NCI-H2081 treated with DMSO at 0.1 percent for 48 hours (cell line): ENCODE data around the gene CAPZB.

Source experiments
- DNase-seq: peaks from one replicate; lab custom pipeline; 2025; lab: John Stamatoyannopoulos, UW

The CAPZB gene

GRCh38 chr1:19448491-19449439 lies 36.6 kb downstream of the CAPZB start:
- DNase-seq = no peak

- DNase-seq = no peak
These were observed 37.8 kb downstream of the CAPZB start for GRCh38 chr1:19447550-19447949.

- no peak for DNase-seq
These were observed 39.7 kb downstream of the CAPZB start for GRCh38 chr1:19445417-19446342.

DNA sequence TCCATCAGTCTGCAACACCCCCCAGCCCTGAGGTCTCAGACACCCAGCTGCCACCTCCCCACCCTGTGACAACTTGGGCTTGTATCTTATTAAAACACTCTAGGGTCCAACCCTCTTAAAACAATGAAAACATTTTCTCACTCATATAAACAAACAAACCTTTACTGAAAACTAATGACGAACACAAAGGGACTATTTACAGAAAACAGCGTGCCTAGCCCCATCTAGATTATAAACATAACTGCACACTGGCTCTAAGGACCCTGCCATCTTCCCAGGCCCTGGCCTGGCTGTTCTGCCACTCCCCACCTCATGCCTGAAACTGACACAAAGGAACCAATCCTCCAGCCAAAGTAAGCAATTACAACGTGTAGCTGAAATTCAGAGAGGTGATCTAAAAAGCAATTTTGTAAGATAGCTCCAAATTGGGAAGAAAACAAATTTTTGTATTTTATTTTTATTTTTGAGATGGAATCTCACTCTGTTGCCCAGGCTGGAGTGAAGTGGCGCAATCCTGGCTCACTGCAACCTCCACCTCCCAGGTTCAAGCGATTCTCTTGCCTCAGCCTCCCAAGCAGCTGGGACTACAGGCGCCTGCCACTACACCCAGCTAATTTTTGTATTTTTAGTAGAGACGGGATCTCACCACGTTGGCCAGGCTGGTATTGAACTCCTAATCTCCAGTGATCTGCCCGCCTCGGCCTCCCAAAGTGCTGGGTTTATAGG lies 40.9 kb downstream of the CAPZB start:
- DNase-seq = no peak

DNA sequence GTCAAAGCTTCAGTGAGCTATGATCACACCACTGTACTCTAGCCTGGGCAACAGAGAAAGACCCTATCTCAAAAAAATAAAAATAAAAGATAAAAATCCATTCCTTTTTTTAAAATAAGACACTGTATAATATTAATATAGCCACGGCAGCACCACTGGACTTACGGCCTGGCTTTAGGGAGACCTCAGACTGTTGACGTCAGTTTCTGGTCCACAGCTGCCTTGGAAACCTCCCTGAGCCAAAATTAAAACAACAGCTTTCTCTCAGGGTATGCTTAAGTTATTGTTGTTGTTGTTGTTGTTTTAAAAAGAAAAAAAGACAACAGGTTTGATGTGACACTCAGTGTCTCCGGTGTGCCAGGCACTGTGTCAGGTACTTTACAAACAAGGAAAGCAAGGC lies 42.0 kb downstream of the CAPZB start:
- DNase-seq = no peak

- no peak for DNase-seq
These were observed 42.9 kb downstream of the CAPZB start for GRCh38 chr1:19442154-19443096.

DNA sequence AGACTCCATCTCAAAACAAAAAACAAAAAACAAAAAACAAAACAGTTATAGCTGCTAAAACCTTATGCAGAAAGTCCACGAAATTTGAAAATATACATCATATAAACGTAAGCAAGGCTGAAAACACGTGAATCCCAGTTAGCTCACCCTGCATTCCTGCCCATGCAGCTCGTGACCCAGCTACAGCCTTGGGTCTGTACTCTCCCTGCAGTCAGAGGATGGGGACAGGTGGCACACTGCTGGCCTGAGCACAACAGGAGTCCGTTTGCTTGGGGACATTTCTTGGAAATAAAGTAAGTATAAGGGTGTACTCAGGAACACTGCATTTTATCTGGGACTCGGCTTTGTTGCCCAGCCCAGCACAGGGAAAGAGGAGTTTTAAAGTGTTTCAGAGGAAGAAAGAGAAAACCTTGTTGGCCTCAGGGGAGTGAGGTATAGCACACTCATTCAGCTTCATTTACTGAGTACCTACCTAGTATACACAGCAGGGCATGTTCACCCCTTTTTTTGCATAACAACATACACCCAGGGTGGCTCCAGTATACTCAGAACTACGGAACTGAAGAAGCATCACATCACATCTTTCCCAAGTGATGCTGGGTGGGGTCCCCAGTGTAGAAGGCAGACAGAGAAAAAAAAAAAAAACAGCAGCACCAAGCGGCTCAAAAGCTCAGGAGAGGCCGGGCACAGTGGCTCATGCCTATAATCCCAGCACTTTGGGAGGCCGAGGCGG lies 44.1 kb downstream of the CAPZB start:
- DNase-seq = no peak

DNA sequence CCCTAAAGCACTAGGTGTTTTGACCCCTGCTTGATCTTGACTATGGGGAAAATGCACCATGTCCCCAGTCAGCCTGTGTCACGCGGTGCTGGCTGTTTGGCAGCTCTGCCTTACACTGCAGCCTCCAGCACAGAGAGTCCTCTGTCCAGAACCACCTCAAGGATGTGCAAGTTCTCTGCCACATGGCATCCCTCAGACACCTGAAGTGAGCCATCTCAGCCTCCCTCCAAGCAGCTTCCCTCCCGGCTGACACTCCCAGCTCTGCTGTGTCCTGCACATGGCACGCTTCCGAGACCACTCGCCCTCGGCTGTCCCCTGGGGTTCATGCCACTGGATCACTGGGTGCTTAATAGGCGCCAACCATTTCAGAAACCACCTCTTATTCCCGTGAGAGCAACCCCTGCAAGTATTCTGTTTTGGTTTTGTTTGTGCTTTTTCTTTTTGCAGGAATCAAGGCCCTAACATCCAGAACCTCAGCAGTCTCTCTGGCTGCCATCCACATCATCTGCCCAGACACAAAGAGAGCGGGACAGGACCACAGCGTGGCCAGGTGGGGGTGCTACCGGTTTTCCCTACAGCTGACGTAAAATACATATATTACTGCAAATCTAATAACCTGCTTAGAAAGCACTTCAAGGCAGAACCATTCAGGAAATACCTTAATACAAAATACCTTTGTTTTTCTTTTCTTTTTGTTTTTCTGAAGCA lies 45.7 kb downstream of the CAPZB start:
- DNase-seq = no peak

DNA sequence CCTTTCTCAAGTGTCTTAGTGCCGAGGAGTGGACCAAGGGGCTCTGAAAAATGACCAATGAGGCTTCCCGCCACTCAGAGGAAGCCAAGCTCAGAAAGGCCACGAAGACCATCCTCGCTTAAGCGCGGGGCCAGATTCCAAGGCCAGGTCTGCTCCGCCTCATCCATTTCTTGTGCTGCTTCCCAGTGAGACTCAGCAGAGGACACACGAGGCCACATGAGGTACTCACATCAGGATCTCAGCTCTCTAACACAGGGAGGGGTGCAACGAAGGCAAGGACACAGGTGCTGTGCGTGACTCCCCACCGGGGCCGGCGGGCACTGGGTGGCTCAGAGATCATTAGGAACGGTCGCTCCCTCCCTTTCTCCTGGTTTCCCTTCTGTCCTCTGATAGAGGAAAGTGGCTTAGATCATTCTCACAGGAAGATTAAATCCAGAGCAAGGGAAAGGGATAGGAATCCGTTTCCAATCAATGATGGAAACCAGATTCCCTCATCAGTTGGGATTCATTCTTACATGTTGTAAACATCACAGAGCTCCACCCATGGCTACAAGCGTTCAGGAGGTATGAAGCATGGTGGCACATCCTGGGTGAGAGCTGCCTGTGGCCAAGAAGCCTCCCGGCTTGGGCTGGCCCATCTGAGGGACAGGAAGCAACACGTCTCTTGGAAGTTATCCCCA lies 46.7 kb downstream of the CAPZB start:
- no peak for DNase-seq

GRCh38 chr1:19437891-19438294 lies 47.4 kb downstream of the CAPZB start:
- DNase-seq = no peak

DNA sequence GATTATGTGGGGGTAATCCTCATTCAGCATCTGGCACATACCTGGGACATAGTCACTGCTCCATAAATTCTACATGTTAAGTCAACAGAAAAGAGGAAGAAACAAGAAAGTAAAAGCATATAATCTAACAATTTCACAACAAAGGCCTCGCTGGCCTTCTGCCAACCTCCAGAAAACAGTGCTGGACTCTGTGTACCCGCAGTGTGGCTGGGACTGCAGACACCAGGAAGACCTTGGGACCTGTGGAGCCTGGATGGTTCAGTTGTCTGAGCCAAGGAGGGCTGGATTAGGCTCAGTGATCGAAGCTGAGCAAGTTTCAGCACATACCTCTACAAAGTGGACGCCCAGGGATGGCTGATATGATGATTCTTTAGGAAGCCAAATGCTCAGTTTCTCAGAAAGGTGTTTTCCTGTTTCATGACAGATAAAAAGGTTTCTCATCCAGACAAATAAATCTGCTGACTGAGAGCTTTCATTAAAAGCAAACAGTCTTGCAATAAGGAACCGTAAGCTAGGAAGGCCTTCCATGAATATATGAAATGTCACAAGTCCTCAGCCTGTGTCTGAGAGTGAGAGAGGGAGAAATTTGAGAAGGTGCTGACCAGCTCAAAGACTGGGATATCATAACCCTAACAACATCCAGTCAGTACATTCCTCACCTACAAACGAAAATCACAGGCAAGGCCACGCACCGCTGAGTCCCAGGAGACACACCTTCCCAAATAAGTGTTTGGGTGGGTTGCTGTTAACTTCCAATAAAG lies 48.4 kb downstream of the CAPZB start:
- DNase-seq = no peak

GRCh38 chr1:19435851-19436455 lies 49.4 kb downstream of the CAPZB start:
- DNase-seq = no peak

GRCh38 chr1:19435181-19435580 lies 50.2 kb downstream of the CAPZB start:
- no peak for DNase-seq

DNA sequence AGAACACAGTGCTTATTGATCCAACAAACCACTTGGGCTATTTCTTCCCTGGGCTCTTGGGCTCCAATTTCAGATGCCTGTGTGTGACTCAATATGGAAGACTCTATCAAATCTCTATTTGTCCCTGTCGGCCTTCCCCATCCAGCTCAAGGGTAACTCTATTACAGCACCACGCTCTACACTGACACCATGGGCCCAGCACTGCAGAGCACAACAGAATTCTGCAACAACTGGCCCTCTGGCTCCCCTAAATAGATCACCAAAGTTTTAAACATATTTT lies 51.7 kb downstream of the CAPZB start:
- DNase-seq = no peak

DNA sequence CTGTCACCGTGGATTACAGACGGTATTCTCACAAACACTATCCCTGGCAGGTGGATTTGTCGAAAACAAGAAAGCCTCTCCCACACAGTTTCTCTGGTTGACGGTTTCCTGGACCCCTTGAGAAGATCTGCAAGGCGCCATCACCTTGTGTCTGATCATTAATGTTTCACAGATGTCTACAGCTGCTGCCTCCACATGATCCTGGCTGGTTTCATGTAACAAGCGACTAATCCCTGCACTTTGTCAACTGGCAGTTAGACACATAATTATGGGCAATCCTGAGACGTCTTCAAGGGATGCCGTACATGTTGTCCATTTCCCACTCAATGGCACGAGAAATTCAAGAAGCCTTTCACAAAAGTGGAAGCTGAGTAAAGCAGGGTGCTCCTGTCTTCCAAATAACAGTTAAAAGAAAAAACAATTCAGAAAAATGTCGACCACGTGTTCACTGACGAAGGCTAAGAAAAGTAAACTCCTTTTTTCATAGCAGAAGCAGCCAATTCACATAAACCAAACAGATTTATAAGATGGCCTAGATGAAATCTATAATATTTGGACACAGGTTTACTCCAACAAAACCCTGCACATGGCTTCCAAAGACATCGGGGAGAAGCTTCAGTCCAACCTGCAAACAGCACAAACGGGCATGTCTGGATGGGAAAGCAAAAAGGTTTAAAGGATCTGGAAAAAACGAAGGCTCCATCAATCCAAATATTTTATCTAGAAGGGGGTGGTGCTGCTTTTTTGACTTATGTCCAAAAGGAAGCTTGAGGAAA lies 52.2 kb downstream of the CAPZB start:
- DNase-seq = no peak

DNA sequence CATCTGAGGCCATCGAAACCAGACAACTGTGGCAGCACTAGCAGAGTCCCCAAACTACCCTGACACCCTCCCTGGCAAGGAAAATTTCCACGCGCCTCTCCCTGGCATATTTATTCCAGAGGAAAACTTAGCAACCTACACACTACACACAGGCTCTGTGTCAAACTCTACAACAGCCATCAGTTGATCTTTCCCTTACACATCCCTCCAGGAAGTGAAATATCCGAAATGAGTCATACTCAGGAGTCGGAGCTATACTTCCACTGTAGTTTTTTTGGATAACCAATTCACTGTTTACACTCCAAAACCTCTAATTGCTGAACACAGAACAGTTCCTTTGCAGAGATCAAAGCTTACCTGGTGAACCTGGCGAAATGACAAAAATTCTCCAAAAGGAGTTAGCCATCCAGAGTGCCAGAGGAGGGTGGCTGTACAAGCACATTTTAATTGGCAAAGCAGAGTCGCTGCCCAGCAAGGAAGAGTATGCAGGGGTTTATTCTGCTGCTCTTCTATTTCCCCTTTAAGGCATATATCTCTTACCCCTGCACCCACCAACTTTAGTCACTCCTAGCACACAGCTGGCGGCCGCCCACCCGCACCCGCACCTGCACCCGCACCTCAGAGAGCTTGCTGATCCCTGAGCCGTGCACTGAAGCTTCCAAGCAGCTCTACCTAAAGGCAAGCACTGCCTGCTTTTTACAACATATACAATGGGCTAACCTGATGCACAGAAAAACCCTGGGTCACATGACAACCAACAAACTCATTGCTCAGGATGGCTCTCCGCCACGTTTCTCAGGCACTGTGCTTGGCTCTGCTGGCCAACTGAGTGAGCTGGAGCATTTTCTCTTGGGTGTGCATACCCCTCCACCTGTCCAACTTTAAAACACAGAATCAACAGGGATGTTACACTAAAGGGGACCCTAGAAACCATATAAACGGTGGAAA lies 54.9 kb downstream of the CAPZB start:
- DNase-seq = no peak
